ENCODE measurements around the gene SH2D3C.

The SH2D3C gene

DNA sequence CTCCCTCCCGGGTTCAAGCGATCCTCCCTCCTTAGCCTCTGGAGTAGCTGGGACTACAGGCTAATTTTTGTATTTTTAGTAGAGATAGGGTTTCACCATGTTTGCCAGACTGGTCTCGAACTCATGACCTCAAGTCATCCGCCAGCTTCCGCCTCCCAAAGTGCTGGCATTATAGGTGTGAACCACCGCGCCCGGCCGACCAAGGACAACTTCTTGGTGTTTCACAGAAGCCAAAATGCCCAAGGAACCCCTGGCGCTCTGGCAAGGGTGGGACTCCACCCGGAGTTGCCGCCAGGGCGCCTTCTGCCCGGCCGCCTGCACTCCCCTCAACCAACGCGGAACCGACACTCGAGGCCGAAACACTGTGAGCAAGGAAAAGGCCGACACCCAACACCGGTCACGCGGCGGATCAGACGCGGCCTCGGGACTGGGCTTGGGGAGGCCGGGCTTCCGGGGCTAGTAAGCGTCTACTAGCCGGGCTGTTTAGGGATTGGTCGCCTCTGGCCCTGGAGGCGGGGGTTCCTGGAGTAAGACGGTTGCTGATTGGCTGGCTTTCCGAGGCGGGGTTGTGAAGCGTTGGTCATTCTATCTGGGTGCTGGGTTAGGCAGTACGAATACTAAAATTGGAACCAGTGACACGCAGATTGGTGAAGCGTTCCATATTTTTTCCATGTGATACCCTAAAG, 79.3 kb downstream of the SH2D3C start:
- TF ChIP-seq, protein P1, sequence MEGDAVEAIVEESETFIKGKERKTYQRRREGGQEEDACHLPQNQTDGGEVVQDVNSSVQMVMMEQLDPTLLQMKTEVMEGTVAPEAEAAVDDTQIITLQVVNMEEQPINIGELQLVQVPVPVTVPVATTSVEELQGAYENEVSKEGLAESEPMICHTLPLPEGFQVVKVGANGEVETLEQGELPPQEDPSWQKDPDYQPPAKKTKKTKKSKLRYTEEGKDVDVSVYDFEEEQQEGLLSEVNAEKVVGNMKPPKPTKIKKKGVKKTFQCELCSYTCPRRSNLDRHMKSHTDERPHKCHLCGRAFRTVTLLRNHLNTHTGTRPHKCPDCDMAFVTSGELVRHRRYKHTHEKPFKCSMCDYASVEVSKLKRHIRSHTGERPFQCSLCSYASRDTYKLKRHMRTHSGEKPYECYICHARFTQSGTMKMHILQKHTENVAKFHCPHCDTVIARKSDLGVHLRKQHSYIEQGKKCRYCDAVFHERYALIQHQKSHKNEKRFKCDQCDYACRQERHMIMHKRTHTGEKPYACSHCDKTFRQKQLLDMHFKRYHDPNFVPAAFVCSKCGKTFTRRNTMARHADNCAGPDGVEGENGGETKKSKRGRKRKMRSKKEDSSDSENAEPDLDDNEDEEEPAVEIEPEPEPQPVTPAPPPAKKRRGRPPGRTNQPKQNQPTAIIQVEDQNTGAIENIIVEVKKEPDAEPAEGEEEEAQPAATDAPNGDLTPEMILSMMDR (IDR thresholded peaks at IDR 0.05; ENCODE audit: low read depth, low read length), result no peak
- peak; percentile 98 to 99 for DNase-seq (ENCODE audit: low read depth in 2 of 2)
- H3K4me3 ChIP-seq (replicated peaks in 1 of 2; ENCODE audit: low read depth in 2 of 2, low read length in 2 of 2), result peak overlapping the region; percentile 26 to 34

DNA sequence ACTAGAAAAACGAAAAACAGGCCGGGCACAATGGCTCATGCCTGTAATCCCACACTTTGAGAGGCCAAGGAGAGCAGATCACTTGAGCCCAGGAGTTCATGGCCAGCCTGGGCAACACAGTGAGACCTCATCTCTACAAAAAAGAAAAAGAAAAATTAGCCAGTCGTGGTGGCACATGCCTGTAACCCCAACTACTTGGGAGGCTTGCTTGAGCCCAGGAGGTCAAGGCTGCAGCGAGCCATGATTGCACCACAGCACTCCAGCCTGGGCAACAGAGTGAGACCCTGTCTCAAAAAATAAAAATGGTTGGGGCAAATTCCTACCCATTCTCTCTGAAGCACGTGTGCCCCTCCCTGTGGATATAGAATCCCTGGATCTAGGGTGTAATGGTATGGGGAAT, 80.1 kb downstream of the SH2D3C start:
- TF ChIP-seq, protein P1 (IDR thresholded peaks at IDR 0.05; ENCODE audit: low read depth, low read length), result no peak
- no peak overlapping the region for H3K4me3 ChIP-seq (replicated peaks in 1 of 2; ENCODE audit: low read depth in 2 of 2, low read length in 2 of 2)

GRCh38 chr9:127697575-127697974, 80.9 kb downstream of the SH2D3C start:
- no peak overlapping the region for H3K4me3 ChIP-seq (replicated peaks in 1 of 2; ENCODE audit: low read depth in 2 of 2, low read length in 2 of 2)
- TF ChIP-seq, protein P1 (IDR thresholded peaks at IDR 0.05; ENCODE audit: low read depth, low read length), result no peak
- no peak for DNase-seq (ENCODE audit: low read depth in 2 of 2)

More for the DNA sequence above, 80.1 kb downstream of the SH2D3C start:
- DNase-seq (ENCODE audit: low read depth in 2 of 2), result no peak

DNA sequence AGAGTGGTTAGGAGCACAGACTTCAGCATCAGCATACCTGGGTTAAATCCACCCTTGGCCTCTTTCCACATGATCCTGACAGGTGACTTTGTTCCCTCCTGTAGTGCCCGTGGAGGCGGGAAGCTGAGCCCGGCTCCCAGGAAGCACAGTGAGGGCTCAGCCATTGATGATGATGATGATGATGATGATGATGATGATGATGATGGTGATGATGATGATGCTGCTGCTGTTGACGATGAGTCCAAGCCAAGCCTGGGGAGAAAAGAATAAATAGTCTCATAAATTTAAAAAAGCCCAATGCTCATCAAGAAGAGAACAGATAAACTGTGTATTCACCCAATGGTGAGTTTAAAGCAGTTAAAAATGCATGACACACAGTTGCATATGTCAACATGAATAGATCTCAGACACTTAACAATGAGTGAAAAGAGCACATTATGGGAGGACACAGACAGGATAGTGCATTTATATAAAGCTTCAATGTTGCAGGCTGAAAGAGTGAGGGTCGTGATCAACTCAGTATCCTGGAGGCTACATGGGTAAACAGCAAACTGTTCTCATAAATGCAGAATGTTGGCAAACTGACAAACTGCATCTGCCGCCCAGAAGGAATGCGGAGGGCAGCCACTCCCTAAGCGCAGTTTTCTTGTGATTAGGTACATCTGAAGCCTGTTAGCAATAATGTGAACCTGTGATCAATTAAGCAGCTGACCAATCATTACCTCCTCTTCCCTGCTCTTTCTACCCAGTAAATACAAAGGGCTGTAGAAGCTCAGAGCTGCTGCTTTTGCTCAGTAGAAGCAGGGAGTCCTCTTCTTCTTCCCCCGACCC, 83.4 kb downstream of the SH2D3C start:
- peak in 1 of 2 donors; percentile 14 for DNase-seq (ENCODE audit: low read depth in 2 of 2)
- TF ChIP-seq, protein P1 (IDR thresholded peaks at IDR 0.05; ENCODE audit: low read depth, low read length), result no peak
- no peak overlapping the region for H3K4me3 ChIP-seq (replicated peaks in 1 of 2; ENCODE audit: low read depth in 2 of 2, low read length in 2 of 2)

- no peak overlapping the region for H3K4me3 ChIP-seq (replicated peaks in 1 of 2; ENCODE audit: low read depth in 2 of 2, low read length in 2 of 2)
- TF ChIP-seq, protein P1 (IDR thresholded peaks at IDR 0.05; ENCODE audit: low read depth, low read length), result no peak
- DNase-seq (ENCODE audit: low read depth in 2 of 2), result no peak
Observed at GRCh38 chr9:127693697-127694096, 84.8 kb downstream of the SH2D3C start.

DNA sequence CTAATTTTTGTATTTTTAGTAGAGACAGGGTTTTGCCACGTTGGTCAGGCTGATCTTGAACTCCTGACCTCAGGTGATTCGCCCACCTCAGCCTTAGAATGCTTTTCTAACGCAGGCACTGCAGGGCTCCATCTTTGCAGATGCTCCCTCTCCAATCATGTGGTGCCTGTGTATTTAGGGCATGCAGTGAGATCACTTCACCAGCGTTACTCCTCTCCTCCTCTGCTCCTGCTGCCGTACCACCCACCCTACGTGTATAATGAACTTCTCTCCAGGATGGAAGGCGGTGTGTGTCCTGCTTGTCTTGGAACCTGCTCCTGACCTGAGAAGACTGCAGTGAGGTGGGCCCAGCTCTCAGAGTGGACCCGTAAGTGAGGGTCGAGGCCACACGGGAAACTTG, 85.3 kb downstream of the SH2D3C start:
- no peak for DNase-seq (ENCODE audit: low read depth in 2 of 2)
- H3K4me3 ChIP-seq (replicated peaks in 1 of 2; ENCODE audit: low read depth in 2 of 2, low read length in 2 of 2), result no peak overlapping the region

More for the DNA sequence above, 85.3 kb downstream of the SH2D3C start:
- TF ChIP-seq, protein P1 (IDR thresholded peaks at IDR 0.05; ENCODE audit: low read depth, low read length), result no peak

All from cardiac fibroblast (primary cell).